ENCODE results near the gene C1QTNF5.
A peak's percentile ranks its signal among the peaks of the same experiment; 100 is the strongest.

Gene C1QTNF5

DNA sequence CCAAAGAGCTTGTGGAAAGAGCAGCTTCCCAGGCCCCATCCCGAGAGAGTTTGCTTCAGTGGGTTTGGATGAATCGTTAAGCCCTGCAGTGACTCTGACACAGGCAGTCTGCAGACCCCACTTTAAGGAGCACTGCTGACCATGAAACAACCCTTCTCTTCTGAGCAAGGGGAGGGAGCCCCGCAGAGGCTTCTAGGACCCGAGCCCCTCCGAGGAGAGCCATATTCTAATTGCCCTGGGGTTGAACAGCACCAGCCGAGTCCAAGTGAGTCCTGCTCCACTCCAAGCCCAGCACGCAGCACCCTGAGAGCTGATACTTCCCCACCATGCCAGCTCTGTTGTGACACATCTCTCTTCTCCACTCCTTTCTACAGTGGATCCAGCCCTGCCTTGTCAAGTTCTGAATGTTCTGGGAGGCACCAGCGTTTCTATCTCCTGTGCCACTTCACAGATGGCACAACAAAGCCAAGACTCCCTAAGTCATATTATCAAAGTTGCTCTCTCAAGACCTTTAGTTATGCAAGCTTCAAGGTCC lies 30.5 kb upstream of the C1QTNF5 start:
- H3K4me3 ChIP-seq (ENCODE audit: low read depth, low read length), result no peak overlapping the region
- H3K9me3 ChIP-seq (ENCODE audit: control insufficient read depth, insufficient read depth, low read depth, low read length), result no peaks in the 10 kb centered on the region
- H3K27ac ChIP-seq (ENCODE audit: low read depth, low read length), result no peak overlapping the region
- peaks cover 18% of the 10 kb centered on the region for H3K27me3 ChIP-seq (ENCODE audit: control insufficient read depth, insufficient read depth, low read length)
- no peaks in the 10 kb centered on the region for H3K36me3 ChIP-seq (ENCODE audit: control insufficient read depth, insufficient read depth, low read length)
- H3K9ac ChIP-seq (ENCODE audit: low read length), result no peak overlapping the region
- peaks cover 41% of the 10 kb centered on the region for H3K4me1 ChIP-seq (ENCODE audit: control insufficient read depth, insufficient read depth, low read length)

DNA sequence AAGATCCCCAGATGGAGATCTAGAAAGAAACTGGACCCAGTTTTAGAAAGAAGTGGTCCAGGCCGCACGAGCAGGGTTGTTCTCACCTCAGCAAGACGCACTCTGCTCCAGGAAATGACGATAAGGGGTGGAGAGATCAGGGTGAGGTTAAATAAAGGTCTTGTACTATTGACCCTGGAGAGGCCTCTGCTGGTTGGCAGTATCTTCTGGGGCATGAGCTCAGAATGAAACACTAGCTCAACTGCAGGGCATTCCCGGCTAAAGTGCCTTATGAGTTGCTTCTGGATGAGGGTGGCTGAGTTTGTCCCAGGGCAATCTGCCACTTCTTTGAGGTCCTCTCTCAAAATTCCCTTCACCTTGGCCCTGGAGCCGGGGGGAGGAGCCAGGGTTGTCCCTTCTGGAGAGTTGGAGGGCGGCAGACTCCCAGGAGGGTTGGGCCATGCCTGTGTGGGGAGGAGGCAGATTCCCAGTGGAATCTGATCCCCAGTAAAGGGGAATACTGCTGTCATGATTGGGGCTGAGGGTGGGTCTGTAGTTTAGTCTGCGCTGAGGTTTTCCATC lies 29.9 kb upstream of the C1QTNF5 start:
- H3K27ac ChIP-seq (ENCODE audit: low read depth, low read length), result no peak overlapping the region
- no peaks in the 10 kb centered on the region for H3K9me3 ChIP-seq (ENCODE audit: control insufficient read depth, insufficient read depth, low read depth, low read length)
- no peak overlapping the region for H3K4me3 ChIP-seq (ENCODE audit: low read depth, low read length)
- H3K36me3 ChIP-seq (ENCODE audit: control insufficient read depth, insufficient read depth, low read length), result no peaks in the 10 kb centered on the region
- peaks cover 36% of the 10 kb centered on the region for H3K4me1 ChIP-seq (ENCODE audit: control insufficient read depth, insufficient read depth, low read length)
- peaks cover 22% of the 10 kb centered on the region for H3K27me3 ChIP-seq (ENCODE audit: control insufficient read depth, insufficient read depth, low read length)
- H3K9ac ChIP-seq (ENCODE audit: low read length), result no peak overlapping the region

DNA sequence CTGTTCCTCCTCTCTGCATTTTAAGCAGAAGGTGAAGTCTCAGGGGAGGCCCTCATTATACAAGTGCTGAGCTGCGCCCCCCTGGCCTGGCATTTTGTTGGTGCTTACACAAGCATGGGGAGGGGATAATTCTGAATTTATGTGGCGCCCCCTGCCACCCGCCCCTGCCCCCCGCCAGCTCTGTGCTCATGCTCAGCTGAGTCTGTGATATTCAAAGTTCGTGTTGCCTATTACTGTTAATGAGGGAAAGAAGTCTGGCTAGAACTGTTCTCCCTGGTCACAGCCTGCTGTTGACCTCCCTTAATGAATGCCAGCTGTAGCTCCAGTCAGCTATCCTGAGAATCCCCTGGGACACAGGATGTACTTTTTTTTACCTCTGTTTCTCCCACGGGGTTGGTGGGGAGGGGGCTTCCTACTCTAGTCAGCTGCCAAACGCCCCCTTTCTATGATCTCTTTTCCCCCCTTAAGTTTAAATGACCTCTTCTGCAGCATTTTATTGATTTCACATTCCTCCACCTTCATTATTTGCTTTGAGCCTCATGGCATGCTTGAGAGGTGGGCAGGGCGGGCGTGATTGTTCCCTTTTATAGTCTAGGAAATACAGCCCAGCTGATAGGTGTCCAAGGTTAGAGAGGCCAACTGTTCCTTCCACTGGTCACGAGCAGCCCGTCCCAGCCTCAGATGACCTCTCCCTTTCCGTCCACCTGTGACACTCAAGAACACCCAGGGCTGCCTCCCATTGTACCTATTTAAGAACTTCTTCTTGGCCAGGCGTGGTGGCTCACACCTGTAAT lies 28.6 kb upstream of the C1QTNF5 start:
- Histone ChIP-seq H3K27ac (ENCODE audit: low read depth, low read length) (no peak overlapping the region), H3K27me3 (ENCODE audit: control insufficient read depth, insufficient read depth, low read length) (peaks cover 34% of the 10 kb centered on the region), H3K4me3 (ENCODE audit: low read depth, low read length) (no peak overlapping the region), H3K4me1 (ENCODE audit: control insufficient read depth, insufficient read depth, low read length) (peaks cover 27% of the 10 kb centered on the region), H3K36me3 (ENCODE audit: control insufficient read depth, insufficient read depth, low read length) (no peaks in the 10 kb centered on the region), H3K9me3 (ENCODE audit: control insufficient read depth, insufficient read depth, low read depth, low read length) (no peaks in the 10 kb centered on the region), H3K9ac (ENCODE audit: low read length) (no peak overlapping the region)

DNA sequence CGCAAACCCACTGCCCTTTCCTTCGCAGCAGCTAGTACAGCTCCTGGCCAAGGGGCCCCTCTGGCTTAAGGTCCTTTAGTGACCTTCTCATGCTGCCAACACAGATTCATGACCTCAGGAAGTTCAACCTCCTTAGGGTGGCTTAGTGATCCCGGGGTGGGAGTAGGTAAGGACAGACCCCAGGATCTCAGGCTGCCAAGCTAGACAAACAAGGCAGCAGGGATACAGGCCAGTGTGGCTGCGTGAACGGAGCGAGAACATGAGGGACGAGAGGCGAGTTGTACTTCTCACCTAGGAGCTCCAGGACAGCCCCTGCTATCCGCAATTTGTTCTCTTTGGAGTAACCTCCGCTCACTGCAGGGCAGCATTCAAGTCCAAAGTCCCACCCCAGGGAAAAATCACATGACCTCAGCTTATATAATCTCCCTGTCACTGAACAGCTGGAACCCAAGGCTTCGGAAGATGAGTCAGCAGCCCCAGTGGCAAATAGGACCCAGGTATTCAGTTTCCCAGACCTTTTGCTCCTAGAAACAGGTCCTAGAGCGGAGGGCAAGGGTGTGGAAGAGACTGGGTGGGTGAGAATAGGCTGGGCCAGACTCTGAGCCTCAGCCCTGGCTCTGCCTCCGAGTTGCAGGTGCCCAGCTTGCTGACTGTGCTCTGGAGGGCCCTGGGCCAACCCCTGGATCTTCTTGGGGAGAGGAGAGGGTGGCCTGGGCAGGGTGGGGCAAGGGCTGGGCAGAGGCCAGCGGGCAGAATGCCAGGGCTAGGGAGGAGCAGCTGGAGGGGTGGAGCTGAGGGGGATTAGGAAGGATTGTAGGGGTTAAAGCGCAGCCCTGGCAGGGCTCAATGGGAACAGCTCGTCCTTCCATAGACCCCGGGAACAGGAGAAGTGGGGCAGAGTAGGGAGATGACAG lies 27.7 kb upstream of the C1QTNF5 start:
- H3K36me3 ChIP-seq (ENCODE audit: control insufficient read depth, insufficient read depth, low read length), result no peaks in the 10 kb centered on the region
- H3K4me1 ChIP-seq (ENCODE audit: control insufficient read depth, insufficient read depth, low read length), result peaks cover 28% of the 10 kb centered on the region
- no peaks in the 10 kb centered on the region for H3K9me3 ChIP-seq (ENCODE audit: control insufficient read depth, insufficient read depth, low read depth, low read length)
- no peak overlapping the region for H3K4me3 ChIP-seq (ENCODE audit: low read depth, low read length)
- H3K27me3 ChIP-seq (ENCODE audit: control insufficient read depth, insufficient read depth, low read length), result peaks cover 42% of the 10 kb centered on the region
- H3K9ac ChIP-seq (ENCODE audit: low read length), result no peak overlapping the region
- no peak overlapping the region for H3K27ac ChIP-seq (ENCODE audit: low read depth, low read length)

DNA sequence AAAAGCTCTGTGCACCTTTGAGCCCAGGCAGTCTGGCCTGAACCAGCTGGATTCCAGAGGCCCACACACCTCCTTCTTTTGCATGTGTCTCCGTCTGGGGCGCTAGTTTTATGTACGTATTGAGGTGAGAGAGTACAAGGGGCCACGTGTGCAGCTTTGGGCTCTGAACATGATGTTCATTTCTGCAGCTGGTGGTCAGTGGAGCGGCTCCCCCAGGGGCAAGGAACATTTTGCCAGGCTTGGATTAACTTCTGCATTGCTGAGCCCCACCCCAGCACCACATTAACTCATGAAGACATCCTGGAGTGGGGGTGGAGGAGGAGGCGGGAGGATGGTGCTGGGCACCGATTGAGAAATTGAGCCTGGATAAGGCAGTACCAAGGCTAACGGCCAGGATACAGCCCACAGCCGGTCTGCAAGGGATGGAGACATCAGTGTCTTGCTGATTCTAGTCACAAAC lies 27.0 kb upstream of the C1QTNF5 start:
- H3K9ac ChIP-seq (ENCODE audit: low read length), result no peak overlapping the region
- peaks cover 30% of the 10 kb centered on the region for H3K4me1 ChIP-seq (ENCODE audit: control insufficient read depth, insufficient read depth, low read length)
- no peak overlapping the region for H3K27ac ChIP-seq (ENCODE audit: low read depth, low read length)
- H3K4me3 ChIP-seq (ENCODE audit: low read depth, low read length), result no peak overlapping the region
- H3K27me3 ChIP-seq (ENCODE audit: control insufficient read depth, insufficient read depth, low read length), result peaks cover 48% of the 10 kb centered on the region
- no peaks in the 10 kb centered on the region for H3K9me3 ChIP-seq (ENCODE audit: control insufficient read depth, insufficient read depth, low read depth, low read length)
- no peaks in the 10 kb centered on the region for H3K36me3 ChIP-seq (ENCODE audit: control insufficient read depth, insufficient read depth, low read length)

- Histone ChIP-seq H3K36me3 (ENCODE audit: control insufficient read depth, insufficient read depth, low read length) (no peaks in the 10 kb centered on the region), H3K4me1 (ENCODE audit: control insufficient read depth, insufficient read depth, low read length) (peaks cover 37% of the 10 kb centered on the region), H3K9me3 (ENCODE audit: control insufficient read depth, insufficient read depth, low read depth, low read length) (no peaks in the 10 kb centered on the region), H3K9ac (ENCODE audit: low read length) (no peak overlapping the region), H3K27ac (ENCODE audit: low read depth, low read length) (no peak overlapping the region), H3K4me3 (ENCODE audit: low read depth, low read length) (no peak overlapping the region), H3K27me3 (ENCODE audit: control insufficient read depth, insufficient read depth, low read length) (peaks cover 56% of the 10 kb centered on the region)
These were observed 26.3 kb upstream of the C1QTNF5 start for GRCh38 chr11:119366690-119367620.

- Histone ChIP-seq H3K4me3 (ENCODE audit: low read depth, low read length) (no peak overlapping the region), H3K27me3 (ENCODE audit: control insufficient read depth, insufficient read depth, low read length) (peaks cover 60% of the 10 kb centered on the region), H3K9ac (ENCODE audit: low read length) (no peak overlapping the region), H3K36me3 (ENCODE audit: control insufficient read depth, insufficient read depth, low read length) (no peaks in the 10 kb centered on the region), H3K27ac (ENCODE audit: low read depth, low read length) (no peak overlapping the region), H3K4me1 (ENCODE audit: control insufficient read depth, insufficient read depth, low read length) (peaks cover 40% of the 10 kb centered on the region), H3K9me3 (ENCODE audit: control insufficient read depth, insufficient read depth, low read depth, low read length) (no peaks in the 10 kb centered on the region)
These were observed 24.4 kb upstream of the C1QTNF5 start for GRCh38 chr11:119365071-119365591.

- Histone ChIP-seq H3K9ac (ENCODE audit: low read length) (no peak overlapping the region), H3K9me3 (ENCODE audit: control insufficient read depth, insufficient read depth, low read depth, low read length) (no peaks in the 10 kb centered on the region), H3K4me3 (ENCODE audit: low read depth, low read length) (peak overlapping the region; percentile 48), H3K27me3 (ENCODE audit: control insufficient read depth, insufficient read depth, low read length) (peaks cover 60% of the 10 kb centered on the region), H3K4me1 (ENCODE audit: control insufficient read depth, insufficient read depth, low read length) (peaks cover 40% of the 10 kb centered on the region), H3K27ac (ENCODE audit: low read depth, low read length) (no peak overlapping the region), H3K36me3 (ENCODE audit: control insufficient read depth, insufficient read depth, low read length) (no peaks in the 10 kb centered on the region)
These were observed 23.3 kb upstream of the C1QTNF5 start for GRCh38 chr11:119363851-119364590.

- no peaks in the 10 kb centered on the region for H3K9me3 ChIP-seq (ENCODE audit: control insufficient read depth, insufficient read depth, low read depth, low read length)
- no peaks in the 10 kb centered on the region; the same call in 1 of the 2 replicates for H3K36me3 ChIP-seq (ENCODE audit: control insufficient read depth, insufficient read depth, low read length)
- H3K27me3 ChIP-seq (ENCODE audit: control insufficient read depth, insufficient read depth, low read length), result peaks cover 60% of the 10 kb centered on the region
- H3K9ac ChIP-seq (ENCODE audit: low read length), result no peak overlapping the region
- peaks cover 35% of the 10 kb centered on the region for H3K4me1 ChIP-seq (ENCODE audit: control insufficient read depth, insufficient read depth, low read length)
- H3K4me3 ChIP-seq (ENCODE audit: low read depth, low read length), result peak overlapping the region; percentile 48
- no peak overlapping the region for H3K27ac ChIP-seq (ENCODE audit: low read depth, low read length)
These were observed 22.6 kb upstream of the C1QTNF5 start for GRCh38 chr11:119363081-119363850.

Measured in HUES6 (cell line).